ENCODE results near the gene TMEM151A.
"Not testable (repeated sequence)": the region's sequence is repeated elsewhere in the genome, so short reads cannot be mapped to it uniquely, and the experiment has no call there.

TMEM151A gene

GRCh38 chr11:66310324-66310723, 18.6 kb downstream of the TMEM151A start:
- no peak for DNase-seq

DNA sequence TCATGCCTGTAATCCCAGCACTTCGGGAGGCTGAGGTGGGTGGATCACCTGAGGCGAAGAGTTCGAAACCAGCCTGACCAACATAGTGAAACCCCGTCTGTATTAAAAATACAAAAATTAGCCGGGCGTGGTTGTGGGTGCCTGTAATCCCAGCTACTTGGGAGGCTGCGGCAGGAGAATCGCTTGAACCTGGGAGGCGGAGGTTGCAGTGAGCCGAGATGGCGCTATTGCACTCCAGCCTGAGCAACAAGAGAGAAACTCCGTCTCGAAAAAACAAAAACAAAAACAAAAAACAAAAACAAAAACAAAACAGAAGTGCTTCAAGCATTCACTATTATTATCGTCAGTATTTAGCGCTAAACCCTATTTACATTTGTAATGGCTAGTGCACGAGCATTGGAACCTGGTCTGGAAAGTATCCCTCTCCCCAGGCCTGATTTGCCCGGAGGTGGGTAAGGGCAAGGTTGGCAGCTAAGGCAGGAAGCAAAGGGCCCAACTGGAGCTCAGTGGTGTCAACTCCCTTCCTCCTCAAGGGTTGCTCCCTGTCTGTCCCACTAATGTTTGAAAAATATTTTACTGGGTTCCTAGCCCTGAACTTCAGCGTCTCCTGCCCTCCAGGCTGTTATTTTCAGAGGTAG, 19.2 kb downstream of the TMEM151A start:
- DNase-seq: not testable (repeated sequence)

DNA sequence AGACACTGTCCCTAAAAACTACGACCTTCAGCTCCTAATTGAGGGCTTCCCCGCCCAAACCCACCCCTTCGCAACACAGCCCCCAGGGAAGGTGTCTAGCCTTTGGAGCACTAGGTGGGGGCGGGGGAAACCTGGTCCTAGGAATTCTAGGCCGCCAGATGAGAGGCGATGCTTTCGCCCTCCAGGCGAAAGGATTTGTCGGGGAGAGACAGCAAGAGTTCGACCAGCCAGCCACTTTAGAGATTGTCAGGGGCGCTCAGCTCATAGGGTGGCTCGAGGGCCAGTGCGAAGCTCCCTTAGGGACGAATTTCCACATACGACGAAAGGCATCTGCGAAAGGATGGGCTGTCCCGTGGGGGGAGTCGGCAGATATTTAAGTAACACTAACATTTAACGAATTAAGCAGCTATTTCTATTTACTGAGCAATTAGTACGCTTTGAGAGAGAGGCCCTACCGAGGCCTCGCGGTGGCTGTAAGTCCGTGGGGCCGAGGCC, 19.8 kb downstream of the TMEM151A start:
- DNase-seq: no peak

GRCh38 chr11:66311965-66312548, 20.4 kb downstream of the TMEM151A start:
- peak; percentile 99 for DNase-seq

DNA sequence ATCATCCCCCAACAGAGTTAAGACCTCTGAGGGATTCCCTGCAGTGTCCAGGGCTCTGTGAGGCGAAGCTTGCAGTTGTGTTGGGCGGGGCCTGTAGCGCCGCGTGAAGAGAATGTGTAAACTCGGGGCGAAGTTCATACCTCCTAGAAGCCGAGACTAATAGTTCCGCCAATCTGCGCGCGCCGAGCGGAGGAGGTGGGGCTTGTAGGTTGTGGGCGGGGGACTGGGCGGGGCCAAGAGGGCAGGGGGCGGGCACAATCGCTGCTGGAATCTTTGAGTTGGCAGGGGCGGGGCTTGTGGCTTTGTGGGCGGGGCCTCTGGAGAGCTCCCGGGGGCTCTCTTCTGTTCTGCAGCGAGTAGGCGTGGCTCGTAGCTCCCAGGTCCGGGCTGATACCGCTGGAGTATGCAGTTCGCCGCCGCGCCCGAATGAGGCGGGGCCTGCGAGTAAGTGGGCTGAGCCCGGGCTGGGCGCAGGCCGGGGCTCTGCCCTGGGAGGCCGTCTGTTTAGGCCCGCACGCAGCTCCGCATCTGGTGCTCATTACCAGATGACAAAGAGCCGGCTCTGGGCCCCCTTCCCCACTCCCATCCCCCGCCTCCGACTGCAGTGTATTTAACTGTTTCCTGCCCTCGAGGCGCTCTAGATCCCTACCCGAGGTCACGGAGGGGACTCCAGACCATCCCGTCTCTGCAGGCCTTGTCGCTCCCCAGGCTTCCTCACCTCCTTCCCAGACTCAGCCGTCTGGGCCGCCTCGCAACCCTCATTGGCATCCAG, 21.0 kb downstream of the TMEM151A start:
- peak; percentile 100 for DNase-seq

DNA sequence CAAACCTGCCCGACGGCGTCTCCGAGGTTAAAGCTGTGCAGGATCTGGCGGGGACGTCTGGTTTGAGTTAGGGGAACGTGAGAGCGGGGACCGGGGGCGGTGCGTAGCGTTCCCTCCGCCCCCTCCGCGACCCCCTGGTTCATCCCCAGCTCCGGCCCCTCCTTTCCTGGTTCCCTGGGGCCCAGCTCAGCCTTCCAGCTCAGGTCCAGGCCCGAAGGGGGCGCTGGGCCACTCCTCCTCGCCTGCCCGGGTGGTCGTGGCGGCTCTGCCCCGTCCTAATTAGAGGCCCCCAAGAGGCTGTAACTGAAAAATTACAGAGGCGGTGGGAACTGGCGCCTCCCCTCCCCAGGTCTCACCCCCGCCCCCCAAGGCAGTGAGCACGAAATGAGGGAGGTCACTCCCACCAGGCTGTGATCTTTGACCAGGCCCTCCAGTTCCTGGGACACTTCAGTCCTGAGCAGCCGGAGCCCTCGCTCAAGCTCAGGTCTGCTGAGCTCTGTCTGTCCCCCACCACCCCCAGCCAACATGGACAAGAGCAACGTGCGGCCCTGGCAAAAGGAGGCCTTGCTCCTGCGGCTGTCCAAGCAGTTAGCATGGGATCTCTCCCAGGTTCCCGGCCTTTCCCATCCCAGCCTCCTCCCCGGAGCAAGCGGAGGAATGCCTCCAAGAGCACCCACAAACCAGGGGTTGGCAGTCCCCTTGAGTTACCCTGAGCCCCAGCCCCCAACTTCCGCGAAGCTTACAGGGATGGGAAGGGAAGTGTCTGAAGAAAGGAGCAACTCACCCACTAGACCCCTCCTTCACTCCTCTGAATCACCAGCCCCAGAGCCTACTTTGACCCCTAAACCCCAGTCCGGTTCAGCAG, 21.9 kb downstream of the TMEM151A start:
- no peak for DNase-seq

- no peak for DNase-seq
Observed at GRCh38 chr11:66314186-66314501, 22.4 kb downstream of the TMEM151A start.

DNA sequence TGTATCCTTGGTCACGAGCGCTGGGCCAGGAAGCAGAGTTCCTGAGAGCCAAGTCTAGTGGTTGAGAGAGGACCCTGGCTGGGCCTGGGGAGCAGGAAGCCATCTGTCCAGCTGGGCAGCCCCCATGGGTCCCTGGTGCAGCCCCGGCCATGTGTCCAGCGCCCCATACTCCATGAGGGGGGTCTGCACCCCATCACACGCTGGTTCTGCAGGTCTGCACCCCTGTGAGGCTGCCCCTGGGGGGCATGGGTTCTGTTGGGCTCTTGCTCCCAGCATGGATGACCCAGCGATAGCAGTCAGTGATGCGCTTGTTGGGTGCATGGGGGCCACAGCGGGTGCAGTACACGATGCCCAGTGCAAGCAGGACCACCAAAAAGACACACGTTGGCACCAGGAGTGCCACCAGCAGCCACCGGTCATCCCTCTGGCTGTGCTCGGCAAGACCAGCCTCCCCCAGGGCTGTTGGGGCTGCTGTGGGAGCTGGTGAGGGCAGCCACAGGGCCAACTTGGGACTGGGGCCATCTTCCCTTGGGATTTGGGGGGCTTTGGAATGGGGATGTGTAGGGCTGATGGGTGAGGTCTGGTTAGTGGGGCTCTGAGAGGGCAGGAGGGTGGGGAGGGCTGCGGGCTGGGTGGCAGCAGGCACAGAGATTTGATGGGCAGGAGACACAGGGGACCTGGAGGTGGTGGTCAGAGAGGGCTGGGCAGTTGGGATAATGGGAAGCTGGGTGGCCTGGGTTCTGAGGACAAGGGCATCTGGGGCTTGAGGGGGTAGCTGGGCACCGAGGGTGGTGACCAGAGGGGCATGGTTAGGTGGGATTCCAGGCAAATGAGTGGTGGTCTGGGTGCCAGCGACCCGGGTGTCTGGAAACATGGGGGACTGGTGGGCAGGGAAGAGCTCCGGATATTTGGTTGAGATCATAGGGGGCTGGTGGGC, 23.1 kb downstream of the TMEM151A start:
- DNase-seq: no peak

DNA sequence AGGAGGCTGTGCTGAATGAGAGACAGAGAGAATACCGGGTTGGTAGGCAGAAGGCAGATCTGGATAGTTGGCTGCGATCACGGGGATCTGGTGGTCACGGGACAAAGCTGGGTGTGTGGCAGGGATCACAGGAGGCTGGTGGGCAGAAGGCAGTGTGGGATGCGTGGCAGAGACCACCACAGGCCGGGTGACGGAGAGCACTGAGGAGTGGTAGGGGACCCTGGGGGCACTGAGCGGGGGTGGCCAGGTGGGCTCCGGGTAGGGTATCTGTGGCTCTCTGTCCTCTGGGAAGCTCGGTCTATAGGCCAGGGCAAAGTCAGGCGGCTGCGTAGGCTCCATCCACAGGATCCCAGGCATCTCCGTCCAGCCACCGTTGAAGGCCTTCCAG, 23.8 kb downstream of the TMEM151A start:
- no peak for DNase-seq

- DNase-seq: no peak
Observed at GRCh38 chr11:66315921-66316811, 24.5 kb downstream of the TMEM151A start.

DNA sequence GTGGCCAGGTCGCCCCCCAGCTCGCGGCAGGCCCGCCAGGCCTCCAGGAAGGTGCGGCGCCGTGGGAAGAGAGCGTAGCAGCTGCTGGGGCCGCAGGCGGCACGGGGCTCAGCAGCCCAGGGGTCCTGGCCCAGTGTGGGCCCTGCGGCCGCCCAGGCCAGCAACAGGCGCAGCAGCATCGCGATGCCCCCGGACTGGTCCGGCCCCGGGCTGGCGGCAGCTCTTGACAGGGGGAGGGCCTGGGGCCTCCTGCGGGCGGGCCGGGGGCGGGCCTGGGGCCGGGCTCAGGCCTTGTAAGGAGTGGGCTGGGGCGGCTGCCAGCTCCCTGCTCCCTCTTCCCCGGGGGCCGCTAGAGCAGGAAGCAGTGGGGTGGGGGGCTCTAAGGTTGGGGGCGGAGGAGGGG, 25.2 kb downstream of the TMEM151A start, which contains the start of gene CD248:
Gene CD248, minus strand, starts transcription at position 196 of the 403 bp plus-strand sequence. Its CDS starts 17 bp downstream, at position 179.
- DNase-seq: peak; percentile 45

GRCh38 chr11:66317322-66317722, 25.6 kb downstream of the TMEM151A start:
- peak; percentile 58 for DNase-seq

DNA sequence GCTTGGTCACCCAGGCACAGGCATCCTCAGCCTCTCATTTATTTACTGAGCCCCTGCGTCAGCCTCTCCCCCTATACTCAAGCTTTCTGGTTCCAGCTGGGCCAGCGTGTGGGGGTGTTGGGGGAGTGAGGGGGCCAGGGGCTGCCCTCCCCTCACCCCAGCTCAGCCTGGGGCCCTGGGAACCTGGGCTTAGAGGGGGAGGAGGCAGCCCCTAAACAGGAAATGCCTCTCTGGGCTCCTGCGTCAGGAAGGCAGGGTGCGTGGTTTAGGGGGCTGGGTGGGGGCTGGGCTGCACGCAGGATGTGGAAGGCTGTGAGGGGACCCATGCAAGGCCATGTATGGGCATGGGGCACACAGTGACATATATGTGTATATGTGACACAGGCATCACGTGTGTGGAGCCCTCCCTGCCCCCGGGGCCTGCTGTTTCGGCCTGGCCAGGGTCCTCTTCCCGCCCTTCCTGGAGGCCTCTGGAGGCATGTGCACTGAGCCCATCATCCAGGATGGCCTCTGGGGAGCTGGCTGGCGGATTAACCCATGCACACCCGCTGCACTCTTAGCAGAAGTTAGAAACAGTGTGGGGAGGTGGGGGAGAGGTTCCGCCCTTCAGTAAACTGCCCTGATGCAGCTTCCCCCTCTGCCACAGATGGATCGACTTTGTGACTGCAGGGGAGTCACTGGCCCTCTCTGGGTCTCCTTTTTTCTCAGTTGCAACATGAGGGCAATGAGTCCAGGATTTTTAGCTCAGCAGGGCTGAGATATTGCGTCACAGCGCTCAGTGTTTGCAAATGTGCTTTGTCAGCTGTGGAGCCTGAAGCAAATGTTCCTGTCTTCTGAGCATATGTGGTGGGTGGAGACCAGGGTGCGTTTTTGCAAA, 26.3 kb downstream of the TMEM151A start:
- peak; percentile 72 for DNase-seq

GRCh38 chr11:66318600-66318970, 26.9 kb downstream of the TMEM151A start:
- DNase-seq: no peak

- not testable (repeated sequence) for DNase-seq
Observed at GRCh38 chr11:66320289-66320688, 28.6 kb downstream of the TMEM151A start.

DNA sequence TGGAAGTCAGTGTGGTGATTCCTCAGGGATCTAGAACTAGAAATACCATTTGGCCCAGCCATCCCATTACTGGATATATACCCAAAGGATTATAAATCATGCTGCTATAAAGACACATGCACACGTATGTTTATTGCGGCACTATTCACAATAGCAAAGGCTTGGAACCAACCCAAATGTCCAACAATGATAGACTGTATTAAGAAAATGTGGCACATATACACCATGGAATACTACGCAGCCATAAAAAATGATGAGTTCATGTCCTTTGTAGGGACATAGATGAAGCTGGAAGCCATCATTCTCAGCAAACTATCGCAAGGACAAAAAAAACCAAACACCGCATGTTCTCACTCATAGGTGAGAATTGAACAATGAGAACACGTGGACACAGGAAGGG, 29.1 kb downstream of the TMEM151A start:
- not testable (repeated sequence) for DNase-seq

DNA sequence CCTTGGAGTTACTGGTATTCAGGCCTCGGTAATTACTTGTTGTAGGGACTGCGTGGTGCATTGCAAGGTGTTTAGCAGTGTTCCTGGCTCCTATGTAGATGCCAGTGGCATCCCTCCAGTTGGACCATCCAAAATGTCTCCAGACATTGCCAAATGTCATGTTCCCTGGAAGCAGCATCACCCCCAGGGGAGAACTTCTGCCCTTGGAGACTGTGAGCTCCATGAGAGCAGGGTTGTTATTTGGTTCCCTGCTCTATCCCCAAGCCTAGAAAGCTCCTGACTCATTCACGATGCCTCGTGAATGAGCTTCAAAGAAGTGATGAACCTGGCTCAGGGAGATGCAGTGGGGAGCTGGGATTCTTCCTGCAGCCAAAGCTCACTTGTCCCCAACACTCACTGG, 29.9 kb downstream of the TMEM151A start:
- DNase-seq: no peak

DNA sequence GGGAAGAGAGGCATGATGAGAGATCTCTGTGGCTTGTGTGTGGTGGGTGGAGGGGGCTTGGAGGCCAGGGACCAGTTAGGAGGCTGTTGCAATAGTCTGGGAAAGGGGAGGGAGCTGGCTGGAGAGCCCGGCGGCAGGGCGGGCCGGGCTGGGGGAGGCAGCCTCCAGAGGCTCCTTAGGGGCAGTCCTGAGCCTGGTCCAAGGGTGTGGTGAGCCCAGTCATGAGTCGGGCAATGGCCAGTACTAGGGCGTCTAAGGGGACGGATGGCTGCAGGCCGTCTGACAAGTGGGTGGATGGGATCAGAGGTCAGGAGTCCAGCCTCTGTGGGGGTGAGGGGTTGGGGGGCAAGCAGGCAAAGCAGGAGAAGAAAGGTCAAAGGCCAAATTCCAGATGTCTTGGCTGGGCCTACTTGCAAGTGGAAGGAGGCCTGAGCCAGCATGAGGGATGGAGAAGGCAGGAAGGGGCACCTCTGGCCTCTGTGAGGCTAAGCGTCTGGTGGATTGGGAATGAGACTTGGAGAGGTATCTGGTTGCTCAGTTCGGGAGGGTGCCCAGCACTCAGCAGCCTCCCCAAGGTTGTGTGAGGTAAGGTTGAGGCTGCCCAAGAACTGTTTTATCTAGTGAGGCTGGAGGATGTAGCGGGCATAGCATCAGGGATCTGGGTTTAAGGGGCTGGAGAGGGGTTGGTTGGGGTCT, 31.2 kb downstream of the TMEM151A start:
- DNase-seq: no peak

GRCh38 chr11:66323684-66324083, 32.0 kb downstream of the TMEM151A start:
- DNase-seq: no peak
